GM23338 (cell line): ENCODE results near the gene SENP3. TPM values are rescaled to one million over a fixed set of nuclear protein-coding genes. Genes with fewer than 3 reads are reported as not detected.

Experiments used
- ATAC-seq: fragments of 200-7000 bp; cut with Tn5 transposase; 3 replicates; pipeline ENCODE4 v1.9.1; 2020
- DNase-seq: peaks from one replicate; pipeline ENCODE4 v3.0.0-alpha.2; 2015; ENCODE audit warnings: low spot score
- H2AFZ ChIP-seq: fragments of 200-600 bp; sonication (generic); 2 replicates; pipeline ENCODE4 v1.8.0; 2016; ENCODE audit warnings: antibody characterized with exemption, mild to moderate bottlenecking, moderate library complexity
- H3F3A ChIP-seq: fragments of 200-600 bp; sonication (generic); replicated peaks from 2 replicates; pipeline ENCODE4 v1.8.0; 2017; ENCODE audit warnings: antibody characterized with exemption, mixed run types, low read depth
- H3K27ac ChIP-seq: fragments of 200-600 bp; sonication (generic); 2 replicates; pipeline ENCODE4 v1.6.1; 2016; ENCODE audit warnings: low read depth
- H3K27me3 ChIP-seq: fragments of 200-600 bp; sonication (generic); 2 replicates; pipeline ENCODE4 v1.8.0; 2016; ENCODE audit warnings: mild to moderate bottlenecking, mixed run types, moderate library complexity; ENCODE audit not compliant: insufficient read depth
- H3K36me3 ChIP-seq: fragments of 200-600 bp; sonication (generic); 2 replicates; pipeline ENCODE4 v1.8.0; 2016; ENCODE audit warnings: mild to moderate bottlenecking; ENCODE audit not compliant: insufficient read depth
- H3K4me1 ChIP-seq: fragments of 200-600 bp; sonication (generic); 2 replicates; pipeline ENCODE4 v1.8.0; 2016; ENCODE audit warnings: mild to moderate bottlenecking, moderate library complexity; ENCODE audit not compliant: insufficient read depth
- H3K4me2 ChIP-seq: fragments of 200-600 bp; sonication (generic); 2 replicates; pipeline ENCODE4 v1.7.1; 2017; ENCODE audit warnings: mixed run types
- H3K4me3 ChIP-seq: fragments of 200-600 bp; sonication (generic); 2 replicates; pipeline ENCODE4 v1.6.1; 2016; ENCODE audit warnings: mixed run types
- H3K79me2 ChIP-seq: fragments of 200-600 bp; sonication (generic); replicated peaks from 2 replicates; pipeline ENCODE4 v1.8.0; 2017; ENCODE audit warnings: mild to moderate bottlenecking; ENCODE audit not compliant: insufficient read depth
- H3K9me2 ChIP-seq: fragments of 200-600 bp; sonication (generic); 2 replicates; pipeline ENCODE4 v1.8.0; 2017; ENCODE audit not compliant: insufficient read depth
- H4K20me1 ChIP-seq: fragments of 200-600 bp; sonication (generic); replicated peaks from 2 replicates; pipeline ENCODE4 v1.8.0; 2017; ENCODE audit warnings: mild to moderate bottlenecking; ENCODE audit not compliant: insufficient read depth
- H3K27ac Mint-ChIP-seq: 2 replicates; pipeline ENCODE4 v1.8.0; 2020; ENCODE audit warnings: inconsistent platforms, mild to moderate bottlenecking, moderate library complexity, mixed read lengths
- H3K27me3 Mint-ChIP-seq: 3 replicates; pipeline ENCODE4 v1.8.0; 2022; ENCODE audit warnings: low read depth, mild to moderate bottlenecking, moderate library complexity, mixed read lengths, inconsistent platforms; ENCODE audit not compliant: insufficient read depth, poor library complexity
- H3K36me3 Mint-ChIP-seq: 3 replicates; pipeline ENCODE4 v1.8.0; 2021; ENCODE audit warnings: low read depth, mild to moderate bottlenecking, inconsistent platforms, moderate library complexity, mixed read lengths
- H3K4me1 Mint-ChIP-seq: 3 replicates; pipeline ENCODE4 v1.8.0; 2020; ENCODE audit warnings: mild to moderate bottlenecking, inconsistent platforms, mixed read lengths
- H3K4me3 Mint-ChIP-seq: 3 replicates; pipeline ENCODE4 v1.8.0; 2021; ENCODE audit warnings: moderate library complexity, mild to moderate bottlenecking, inconsistent platforms, mixed read lengths
- H3K9me3 Mint-ChIP-seq: 3 replicates; pipeline ENCODE4 v1.8.0; 2020; ENCODE audit warnings: moderate library complexity, mild to moderate bottlenecking, inconsistent platforms, mixed read lengths
- CREB1 ChIP-seq: fragments of 250-450 bp; sonication (Bioruptor Pico); IDR thresholded peaks from 2 replicates; pipeline ENCODE4 v1.5.0; 2020; ENCODE audit warnings: low read depth, mild to moderate bottlenecking, moderate library complexity
- EZH2 ChIP-seq: fragments of 200-600 bp; sonication (generic); IDR thresholded peaks from one replicate; pipeline ENCODE4 v1.8.0; 2017; ENCODE audit warnings: antibody characterized with exemption, mild to moderate bottlenecking, low read depth; ENCODE audit not compliant: unreplicated experiment
- EZH2phosphoT487 ChIP-seq: fragments of 200-600 bp; sonication (generic); IDR thresholded peaks from one replicate; pipeline ENCODE4 v1.8.1; 2018; ENCODE audit warnings: antibody characterized with exemption; ENCODE audit not compliant: unreplicated experiment
- NANOG ChIP-seq: IDR thresholded peaks from 2 replicates; pipeline ENCODE4 v1.6.1; 2016; ENCODE audit warnings: antibody characterized with exemption, borderline replicate concordance
- ZNF114 ChIP-seq: fragments of 250-450 bp; sonication (Bioruptor Pico); IDR thresholded peaks from 2 replicates; pipeline ENCODE4 v1.5.0; 2020; ENCODE audit warnings: mild to moderate bottlenecking, moderate library complexity
- polyA plus RNA-seq: library from polyadenylated mRNA; unstranded; fragments of >200 nt; fragmentation: Nextera tagmentation; extraction: Ambion mirVana; gene quantifications from 2 replicates; pipeline ENCODE4 v1.2.1, GENCODE V29; 2016
- total RNA-seq: library from RNA; depleted of rRNA; stranded (reverse); fragments of >200 nt; shearing (Covaris generic); gene quantifications from 2 replicates; pipeline ENCODE4 v1.2.3, GENCODE V29; 2014
- TF ChIP-seq, protein P1 (sequence below): fragments of 250-450 bp; sonication (Bioruptor Pico); IDR thresholded peaks from 2 replicates; pipeline ENCODE4 v1.5.0; 2020; ENCODE audit warnings: mild to moderate bottlenecking, moderate library complexity
- TF ChIP-seq, protein P2 (sequence below): IDR thresholded peaks from 2 replicates; pipeline ENCODE4 v1.6.1; 2016; ENCODE audit warnings: antibody characterized with exemption

Gene SENP3
- total and polyA plus RNA-seq, 2 experiments from 2014 or later, result 6.5 to 138 TPM

- no peak overlapping the region for H3K27ac ChIP-seq
- peaks cover 39% of the 10 kb centered on the region for H3K79me2 ChIP-seq
- peaks cover 26% of the 10 kb centered on the region for H3K4me1 ChIP-seq
- H3K9me2 ChIP-seq, result no peaks in the 10 kb centered on the region
- TF ChIP-seq, protein P1, sequence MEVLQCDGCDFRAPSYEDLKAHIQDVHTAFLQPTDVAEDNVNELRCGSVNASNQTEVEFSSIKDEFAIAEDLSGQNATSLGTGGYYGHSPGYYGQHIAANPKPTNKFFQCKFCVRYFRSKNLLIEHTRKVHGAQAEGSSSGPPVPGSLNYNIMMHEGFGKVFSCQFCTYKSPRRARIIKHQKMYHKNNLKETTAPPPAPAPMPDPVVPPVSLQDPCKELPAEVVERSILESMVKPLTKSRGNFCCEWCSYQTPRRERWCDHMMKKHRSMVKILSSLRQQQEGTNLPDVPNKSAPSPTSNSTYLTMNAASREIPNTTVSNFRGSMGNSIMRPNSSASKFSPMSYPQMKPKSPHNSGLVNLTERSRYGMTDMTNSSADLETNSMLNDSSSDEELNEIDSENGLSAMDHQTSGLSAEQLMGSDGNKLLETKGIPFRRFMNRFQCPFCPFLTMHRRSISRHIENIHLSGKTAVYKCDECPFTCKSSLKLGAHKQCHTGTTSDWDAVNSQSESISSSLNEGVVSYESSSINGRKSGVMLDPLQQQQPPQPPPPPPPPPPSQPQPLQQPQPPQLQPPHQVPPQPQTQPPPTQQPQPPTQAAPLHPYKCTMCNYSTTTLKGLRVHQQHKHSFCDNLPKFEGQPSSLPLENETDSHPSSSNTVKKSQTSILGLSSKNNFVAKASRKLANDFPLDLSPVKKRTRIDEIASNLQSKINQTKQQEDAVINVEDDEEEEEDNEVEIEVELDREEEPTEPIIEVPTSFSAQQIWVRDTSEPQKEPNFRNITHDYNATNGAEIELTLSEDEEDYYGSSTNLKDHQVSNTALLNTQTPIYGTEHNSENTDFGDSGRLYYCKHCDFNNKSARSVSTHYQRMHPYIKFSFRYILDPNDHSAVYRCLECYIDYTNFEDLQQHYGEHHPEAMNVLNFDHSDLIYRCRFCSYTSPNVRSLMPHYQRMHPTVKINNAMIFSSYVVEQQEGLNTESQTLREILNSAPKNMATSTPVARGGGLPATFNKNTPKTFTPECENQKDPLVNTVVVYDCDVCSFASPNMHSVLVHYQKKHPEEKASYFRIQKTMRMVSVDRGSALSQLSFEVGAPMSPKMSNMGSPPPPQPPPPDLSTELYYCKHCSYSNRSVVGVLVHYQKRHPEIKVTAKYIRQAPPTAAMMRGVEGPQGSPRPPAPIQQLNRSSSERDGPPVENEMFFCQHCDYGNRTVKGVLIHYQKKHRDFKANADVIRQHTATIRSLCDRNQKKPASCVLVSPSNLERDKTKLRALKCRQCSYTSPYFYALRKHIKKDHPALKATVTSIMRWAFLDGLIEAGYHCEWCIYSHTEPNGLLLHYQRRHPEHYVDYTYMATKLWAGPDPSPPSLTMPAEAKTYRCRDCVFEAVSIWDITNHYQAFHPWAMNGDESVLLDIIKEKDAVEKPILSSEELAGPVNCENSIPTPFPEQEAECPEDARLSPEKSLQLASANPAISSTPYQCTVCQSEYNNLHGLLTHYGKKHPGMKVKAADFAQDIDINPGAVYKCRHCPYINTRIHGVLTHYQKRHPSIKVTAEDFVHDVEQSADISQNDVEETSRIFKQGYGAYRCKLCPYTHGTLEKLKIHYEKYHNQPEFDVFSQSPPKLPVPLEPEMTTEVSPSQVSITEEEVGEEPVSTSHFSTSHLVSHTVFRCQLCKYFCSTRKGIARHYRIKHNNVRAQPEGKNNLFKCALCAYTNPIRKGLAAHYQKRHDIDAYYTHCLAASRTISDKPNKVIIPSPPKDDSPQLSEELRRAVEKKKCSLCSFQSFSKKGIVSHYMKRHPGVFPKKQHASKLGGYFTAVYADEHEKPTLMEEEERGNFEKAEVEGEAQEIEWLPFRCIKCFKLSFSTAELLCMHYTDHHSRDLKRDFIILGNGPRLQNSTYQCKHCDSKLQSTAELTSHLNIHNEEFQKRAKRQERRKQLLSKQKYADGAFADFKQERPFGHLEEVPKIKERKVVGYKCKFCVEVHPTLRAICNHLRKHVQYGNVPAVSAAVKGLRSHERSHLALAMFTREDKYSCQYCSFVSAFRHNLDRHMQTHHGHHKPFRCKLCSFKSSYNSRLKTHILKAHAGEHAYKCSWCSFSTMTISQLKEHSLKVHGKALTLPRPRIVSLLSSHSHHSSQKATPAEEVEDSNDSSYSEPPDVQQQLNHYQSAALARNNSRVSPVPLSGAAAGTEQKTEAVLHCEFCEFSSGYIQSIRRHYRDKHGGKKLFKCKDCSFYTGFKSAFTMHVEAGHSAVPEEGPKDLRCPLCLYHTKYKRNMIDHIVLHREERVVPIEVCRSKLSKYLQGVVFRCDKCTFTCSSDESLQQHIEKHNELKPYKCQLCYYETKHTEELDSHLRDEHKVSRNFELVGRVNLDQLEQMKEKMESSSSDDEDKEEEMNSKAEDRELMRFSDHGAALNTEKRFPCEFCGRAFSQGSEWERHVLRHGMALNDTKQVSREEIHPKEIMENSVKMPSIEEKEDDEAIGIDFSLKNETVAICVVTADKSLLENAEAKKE, result no peak
- TF ChIP-seq, protein P2, sequence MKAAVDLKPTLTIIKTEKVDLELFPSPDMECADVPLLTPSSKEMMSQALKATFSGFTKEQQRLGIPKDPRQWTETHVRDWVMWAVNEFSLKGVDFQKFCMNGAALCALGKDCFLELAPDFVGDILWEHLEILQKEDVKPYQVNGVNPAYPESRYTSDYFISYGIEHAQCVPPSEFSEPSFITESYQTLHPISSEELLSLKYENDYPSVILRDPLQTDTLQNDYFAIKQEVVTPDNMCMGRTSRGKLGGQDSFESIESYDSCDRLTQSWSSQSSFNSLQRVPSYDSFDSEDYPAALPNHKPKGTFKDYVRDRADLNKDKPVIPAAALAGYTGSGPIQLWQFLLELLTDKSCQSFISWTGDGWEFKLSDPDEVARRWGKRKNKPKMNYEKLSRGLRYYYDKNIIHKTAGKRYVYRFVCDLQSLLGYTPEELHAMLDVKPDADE, result no peak
- no peak for TF ChIP-seq ZNF114 (CRISPR knock-in tag)
- ATAC-seq (no peak), DNase-seq (no peak)
- peak overlapping the region; percentile 19 for H3K4me2 ChIP-seq
- H2AFZ ChIP-seq, result peak overlapping the region; percentile 74; the same call in 1 of the 2 replicates
- H4K20me1 ChIP-seq, result peaks cover 31% of the 10 kb centered on the region
- H3K9me3 Mint-ChIP-seq, result no peaks in the 10 kb centered on the region; the same call in 2 of the 3 replicates
- H3K36me3 ChIP-seq, result no peaks in the 10 kb centered on the region
- H3K27ac Mint-ChIP-seq, result peak overlapping the region; percentile 98
- no peaks in the 10 kb centered on the region; the same call in 1 of the 2 replicates for H3K27me3 ChIP-seq
- H3K4me3 Mint-ChIP-seq, result peak overlapping the region; percentile 75
- H3F3A ChIP-seq, result peaks cover 23% of the 10 kb centered on the region; the same call in 1 of the 2 replicates
- H3K4me3 ChIP-seq, result peak overlapping the region; percentile 37
- H3K36me3 Mint-ChIP-seq, result peaks cover 14% of the 10 kb centered on the region
- H3K4me1 Mint-ChIP-seq, result peaks cover 17% of the 10 kb centered on the region
- peaks cover 10% of the 10 kb centered on the region for H3K27me3 Mint-ChIP-seq
Measured at GRCh38 chr17:7615265-7615747, 53.6 kb downstream of the SENP3 start.

GRCh38 chr17:7618608-7619007 is 56.9 kb downstream of the SENP3 start:
- no peak overlapping the region for H3K27ac Mint-ChIP-seq
- no peak overlapping the region for H3K4me3 Mint-ChIP-seq

More at GRCh38 chr17:7618608-7619007, 56.9 kb downstream of the SENP3 start:
- peaks cover 8% of the 10 kb centered on the region for H3K27me3 Mint-ChIP-seq
- H3K27ac ChIP-seq, result no peak overlapping the region
- H3K4me1 ChIP-seq, result peaks cover 8% of the 10 kb centered on the region
- no peaks in the 10 kb centered on the region for H4K20me1 ChIP-seq
- H3K36me3 Mint-ChIP-seq, result no peaks in the 10 kb centered on the region
- H3K4me1 Mint-ChIP-seq, result peaks cover 2% of the 10 kb centered on the region; the same call in 2 of the 3 replicates
- H3K36me3 ChIP-seq, result no peaks in the 10 kb centered on the region
- H3K4me3 ChIP-seq, result no peak overlapping the region
- TF ChIP-seq NANOG (no peak), CREB1 (CRISPR knock-in tag) (no peak), EZH2phosphoT487 (no peak), EZH2 (no peak)
- H2AFZ ChIP-seq, result peak overlapping the region; percentile 24; the same call in 1 of the 2 replicates
- no peaks in the 10 kb centered on the region for H3K9me2 ChIP-seq
- H3K4me2 ChIP-seq, result no peak overlapping the region
- ATAC-seq (no peak), DNase-seq (no peak)
- no peaks in the 10 kb centered on the region; the same call in 1 of the 2 replicates for H3K27me3 ChIP-seq
- peaks cover 10% of the 10 kb centered on the region; the same call in 1 of the 2 replicates for H3F3A ChIP-seq
- peaks cover 6% of the 10 kb centered on the region for H3K79me2 ChIP-seq
- H3K9me3 Mint-ChIP-seq, result no peaks in the 10 kb centered on the region; the same call in 2 of the 3 replicates
